Esophagus squamous epithelium (tissue), 5 donors: Measurements from ENCODE around the gene WDR86. TPM values are rescaled to one million over a fixed set of nuclear protein-coding genes. Genes with fewer than 3 reads are reported as not detected.

Experiments
- DNase-seq: peaks from one replicate; lab custom pipeline; 2025; lab: John Stamatoyannopoulos, UW
- H3K27ac ChIP-seq, 4 donors: fragments of 200-600 bp; sonication (generic); one replicate each; pipeline ENCODE4 v1.5.1; 2016 to 2019; ENCODE audit warnings: mild to moderate bottlenecking in 1 of 4
- H3K27me3 ChIP-seq, 4 donors: fragments of 200-600 bp; sonication (generic); 1 replicate in 3 of 4; 2 replicates in 1 of 4; pipeline versions ENCODE4 v1.5.1 to v1.6.0; 2017 to 2021; ENCODE audit warnings: antibody characterized with exemption in 1 of 4
- H3K36me3 ChIP-seq, 3 donors: fragments of 200-600 bp; sonication (generic); one replicate each; pipeline ENCODE4 v1.5.1; 2016 to 2019
- H3K4me1 ChIP-seq, 3 donors: fragments of 200-600 bp; sonication (generic); one replicate each; pipeline ENCODE4 v1.5.1; 2017 to 2019
- H3K4me3 ChIP-seq, 4 donors: fragments of 200-600 bp; sonication (generic); 1 replicate in 3 of 4; 2 replicates in 1 of 4; pipeline ENCODE4 v1.5.1; 2016 to 2019; ENCODE audit warnings: mild to moderate bottlenecking in 2 of 4, moderate library complexity in 1 of 4
- H3K9me3 ChIP-seq, 3 donors: fragments of 200-600 bp; sonication (generic); one replicate each; pipeline ENCODE4 v1.5.1; 2016 to 2019
- CTCF ChIP-seq, 6 experiments: fragments of 450-650 bp in 4 of 6; fragments of 200-600 bp in 2 of 6; sonication (generic) in 2 of 6; IDR thresholded peaks; one replicate each; pipeline ENCODE4 v1.5.1; 2016 to 2019; ENCODE audit warnings: antibody characterized with exemption in 6 of 6, mild to moderate bottlenecking in 4 of 6, moderate library complexity in 4 of 6
- POLR2A ChIP-seq, 4 donors: fragments of 450-650 bp; IDR thresholded peaks; one replicate each; pipeline ENCODE4 v1.6.1; 2017; ENCODE audit warnings: antibody characterized with exemption in 4 of 4, mild to moderate bottlenecking in 4 of 4, moderate library complexity in 3 of 4
- WGBS, 2 donors: methylation state at CpG; one replicate each; pipeline ENCODE4 v1.1.5; 2018; 5-methylcytosine and 5-hydroxymethylcytosine counted together
- intact Hi-C: fragments of 100-400 bp; cut with DNase I; formaldehyde crosslinking; loops from one replicate; pipeline ENCODE4 v1.15.0; 2022
- total RNA-seq, 4 donors: library from RNA; depleted of rRNA; stranded (reverse); fragments of >200 nt; gene quantifications; one replicate each; pipeline ENCODE4 v1.1.0, GENCODE V29; 2016
- donor health status: DM: yes; HTN: yes; CAD: no.

WDR86 gene
- total RNA-seq, 4 donors from 2014 or later = 0.53 to 4.6 (median 1.5) TPM

- intact Hi-C loops = no loop called here
- WGBS, 2 donors = 83 to 100% methylated on average over 2 to 10 of the region's 13 CpGs
- peaks cover 0 to 45% (median 0%) of the 10 kb centered on the region in 4 donors for H3K27me3 ChIP-seq
- no peaks in the 10 kb centered on the region for H3K4me1 ChIP-seq
- DNase-seq = no peak
- TF ChIP-seq CTCF (IDR thresholded peaks at IDR 0.05) (no peak), POLR2A (IDR thresholded peaks at IDR 0.05) (no peak)
- no peak overlapping the region for H3K27ac ChIP-seq
- no peaks in the 10 kb centered on the region for H3K9me3 ChIP-seq
- H3K36me3 ChIP-seq = no peaks in the 10 kb centered on the region
- no peak overlapping the region for H3K4me3 ChIP-seq
These were observed 17.4 kb downstream of the WDR86 start for GRCh38 chr7:151392426-151392825.

- Histone ChIP-seq H3K36me3 (no peaks in the 10 kb centered on the region), H3K27ac (no peak overlapping the region), H3K9me3 (no peaks in the 10 kb centered on the region), H3K4me1 (no peaks in the 10 kb centered on the region), H3K4me3 (no peak overlapping the region), H3K27me3 (peaks cover 0 to 45% (median 0%) of the 10 kb centered on the region in 4 donors)
- DNase-seq = no peak
- intact Hi-C loops = no loop called here
- no peak for TF ChIP-seq CTCF (IDR thresholded peaks at IDR 0.05)
- TF ChIP-seq POLR2A (IDR thresholded peaks at IDR 0.05) = no peak
- WGBS, 2 donors = 46% methylated on average over 3 of the region's 8 CpGs; no CpG with 5 or more reads in 1 of the 2 donors
These were observed 17.8 kb downstream of the WDR86 start for GRCh38 chr7:151392002-151392401.

GRCh38 chr7:151391358-151391730 is 18.5 kb downstream of the WDR86 start:
- DNase-seq = no peak
- H3K4me3 ChIP-seq = no peak overlapping the region
- no peak overlapping the region for H3K27ac ChIP-seq
- H3K4me1 ChIP-seq = no peaks in the 10 kb centered on the region
- TF ChIP-seq POLR2A (IDR thresholded peaks at IDR 0.05) (no peak), CTCF (IDR thresholded peaks at IDR 0.05) (no peak)
- no peaks in the 10 kb centered on the region for H3K9me3 ChIP-seq
- H3K27me3 ChIP-seq = peaks cover 0 to 50% (median 0%) of the 10 kb centered on the region in 4 donors
- H3K36me3 ChIP-seq = no peaks in the 10 kb centered on the region
- WGBS, 2 donors = 67 to 94% methylated on average over 3 to 9 of the region's 9 CpGs
- intact Hi-C loops = no loop called here

GRCh38 chr7:151390598-151391357 is 19.1 kb downstream of the WDR86 start:
- no peak for TF ChIP-seq CTCF (IDR thresholded peaks at IDR 0.05)
- no peak for TF ChIP-seq POLR2A (IDR thresholded peaks at IDR 0.05)
- WGBS, 2 donors = 72 to 73% methylated on average over 16 to 17 of the region's 25 CpGs
- Histone ChIP-seq H3K27me3 (peaks cover 0 to 51% (median 0%) of the 10 kb centered on the region in 4 donors), H3K4me1 (no peaks in the 10 kb centered on the region), H3K36me3 (no peaks in the 10 kb centered on the region), H3K4me3 (no peak overlapping the region), H3K9me3 (no peaks in the 10 kb centered on the region), H3K27ac (no peak overlapping the region)
- intact Hi-C loops = no loop called here
- no peak for DNase-seq

GRCh38 chr7:151389768-151390597 is 19.9 kb downstream of the WDR86 start:
- Histone ChIP-seq H3K27me3 (peaks cover 0 to 57% (median 0%) of the 10 kb centered on the region in 4 donors), H3K4me1 (no peaks in the 10 kb centered on the region), H3K9me3 (no peaks in the 10 kb centered on the region), H3K36me3 (no peaks in the 10 kb centered on the region), H3K27ac (no peak overlapping the region), H3K4me3 (no peak overlapping the region)
- no peak for DNase-seq
- TF ChIP-seq CTCF (IDR thresholded peaks at IDR 0.05) (no peak), POLR2A (IDR thresholded peaks at IDR 0.05) (no peak)
- intact Hi-C loops = no loop called here
- 77 to 81% methylated on average over 18 to 21 of the region's 24 CpGs for WGBS, 2 donors
